Cardiac muscle cell (in vitro differentiated cells and primary cell): ENCODE results near the gene CMTM5. TPM values are rescaled to one million over a fixed set of nuclear protein-coding genes. Genes with fewer than 3 reads are reported as not detected.

Experiments
- DNase-seq, 2 donors: peaks; one replicate each; pipeline versions ENCODE4 v3.0.0 to v3.0.0-alpha.2; 2010 to 2017; ENCODE audit warnings: low read depth in 1 of 2, low spot score in 1 of 2
- H3K27ac ChIP-seq: fragments of 200-600 bp; sonication (generic); 2 replicates; pipeline ENCODE4 v1.5.1; 2016
- H3K27me3 ChIP-seq: fragments of 200-600 bp; sonication (generic); 2 replicates; pipeline ENCODE4 v1.6.0; 2016; ENCODE audit warnings: control low read depth
- H3K36me3 ChIP-seq: fragments of 200-600 bp; sonication (generic); 2 replicates; pipeline ENCODE4 v1.5.1; 2016; ENCODE audit warnings: control low read depth
- H3K4me1 ChIP-seq: fragments of 200-600 bp; sonication (generic); 2 replicates; pipeline ENCODE4 v1.8.1; 2017; ENCODE audit warnings: low read depth, mild to moderate bottlenecking, mixed run types
- H3K4me3 ChIP-seq: fragments of 200-600 bp; sonication (generic); 2 replicates; pipeline ENCODE4 v1.5.1; 2016; ENCODE audit warnings: mild to moderate bottlenecking
- H3K9me3 ChIP-seq: fragments of 200-600 bp; sonication (generic); 2 replicates; pipeline ENCODE4 v1.5.1; 2017; ENCODE audit warnings: low read depth, mild to moderate bottlenecking, control low read depth
- CTCF ChIP-seq: IDR thresholded peaks from 2 replicates; pipeline ENCODE4 v1.5.1; 2012; ENCODE audit warnings: low read depth, mild to moderate bottlenecking, low read length
- polyA plus RNA-seq: library from polyadenylated mRNA; unstranded; fragments of >200 nt; fragmentation: Nextera tagmentation; extraction: Ambion mirVana; gene quantifications from 2 replicates; pipeline ENCODE4 v1.2.1, GENCODE V29; 2016
- total RNA-seq: library from RNA; depleted of rRNA; stranded (reverse); fragments of >200 nt; gene quantifications from 2 replicates; pipeline ENCODE4 v1.2.3, GENCODE V29; 2016

Gene CMTM5
- total and polyA plus RNA-seq, 2 experiments from 2014 or later: 0.21 to 31.4 TPM

GRCh38 chr14:23356662-23357061 lies 20.2 kb upstream of the CMTM5 start:
- H3K4me3 ChIP-seq: no peak overlapping the region
- no peaks in the 10 kb centered on the region for H3K9me3 ChIP-seq
- H3K36me3 ChIP-seq: no peaks in the 10 kb centered on the region
- no peak for TF ChIP-seq CTCF
- no peak overlapping the region for H3K27ac ChIP-seq
- H3K4me1 ChIP-seq: no peaks in the 10 kb centered on the region
- H3K27me3 ChIP-seq: peaks cover 2% of the 10 kb centered on the region
- DNase-seq: no peak

GRCh38 chr14:23357261-23357660 lies 19.6 kb upstream of the CMTM5 start:
- DNase-seq: no peak
- Histone ChIP-seq H3K27me3 (no peaks in the 10 kb centered on the region), H3K36me3 (no peaks in the 10 kb centered on the region), H3K9me3 (no peaks in the 10 kb centered on the region), H3K4me1 (no peaks in the 10 kb centered on the region), H3K4me3 (no peak overlapping the region), H3K27ac (no peak overlapping the region)
- TF ChIP-seq CTCF: no peak

GRCh38 chr14:23358042-23358441 lies 18.8 kb upstream of the CMTM5 start:
- Histone ChIP-seq H3K27me3 (no peaks in the 10 kb centered on the region), H3K4me3 (no peak overlapping the region), H3K9me3 (no peaks in the 10 kb centered on the region), H3K27ac (no peak overlapping the region), H3K4me1 (no peaks in the 10 kb centered on the region), H3K36me3 (no peaks in the 10 kb centered on the region)
- TF ChIP-seq CTCF: no peak
- no peak for DNase-seq

GRCh38 chr14:23358553-23359166 lies 18.2 kb upstream of the CMTM5 start:
- Histone ChIP-seq H3K27me3 (no peaks in the 10 kb centered on the region), H3K36me3 (no peaks in the 10 kb centered on the region), H3K27ac (no peak overlapping the region), H3K4me3 (no peak overlapping the region), H3K4me1 (no peaks in the 10 kb centered on the region), H3K9me3 (no peaks in the 10 kb centered on the region)
- TF ChIP-seq CTCF: no peak
- DNase-seq: no peak

GRCh38 chr14:23359167-23359626 lies 17.6 kb upstream of the CMTM5 start:
- Histone ChIP-seq H3K9me3 (no peaks in the 10 kb centered on the region), H3K36me3 (no peaks in the 10 kb centered on the region), H3K4me1 (peaks cover 5% of the 10 kb centered on the region), H3K27me3 (no peaks in the 10 kb centered on the region), H3K4me3 (no peak overlapping the region), H3K27ac (no peak overlapping the region)
- DNase-seq: no peak
- no peak for TF ChIP-seq CTCF
